ENCODE results near the gene FGF22.
"Not testable (repeated sequence)": the region's sequence is repeated elsewhere in the genome, so short reads cannot be mapped to it uniquely, and the experiment has no call there.

DNA sequence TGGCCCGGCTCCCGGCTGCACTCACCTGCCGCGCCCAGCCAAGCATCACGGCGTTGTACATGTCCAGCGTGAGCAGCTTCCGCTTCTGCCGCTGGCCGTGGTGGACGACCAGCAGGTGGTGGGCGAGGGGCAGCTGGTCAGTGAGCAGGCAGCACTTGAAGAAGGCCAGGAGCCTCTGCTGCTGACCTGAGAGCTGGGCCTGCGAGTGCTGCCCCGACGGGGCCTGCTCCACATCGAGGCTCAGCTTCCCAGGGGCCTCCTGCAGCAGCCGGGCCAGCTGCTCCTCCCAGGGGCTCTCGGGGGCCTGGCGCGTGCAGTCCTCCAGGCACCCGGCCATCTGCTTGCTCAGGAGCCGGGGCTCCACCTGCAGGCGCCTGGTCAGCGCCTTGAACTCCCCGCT lies 10.2 kb upstream of the FGF22 start:
- TF ChIP-seq, protein P1, sequence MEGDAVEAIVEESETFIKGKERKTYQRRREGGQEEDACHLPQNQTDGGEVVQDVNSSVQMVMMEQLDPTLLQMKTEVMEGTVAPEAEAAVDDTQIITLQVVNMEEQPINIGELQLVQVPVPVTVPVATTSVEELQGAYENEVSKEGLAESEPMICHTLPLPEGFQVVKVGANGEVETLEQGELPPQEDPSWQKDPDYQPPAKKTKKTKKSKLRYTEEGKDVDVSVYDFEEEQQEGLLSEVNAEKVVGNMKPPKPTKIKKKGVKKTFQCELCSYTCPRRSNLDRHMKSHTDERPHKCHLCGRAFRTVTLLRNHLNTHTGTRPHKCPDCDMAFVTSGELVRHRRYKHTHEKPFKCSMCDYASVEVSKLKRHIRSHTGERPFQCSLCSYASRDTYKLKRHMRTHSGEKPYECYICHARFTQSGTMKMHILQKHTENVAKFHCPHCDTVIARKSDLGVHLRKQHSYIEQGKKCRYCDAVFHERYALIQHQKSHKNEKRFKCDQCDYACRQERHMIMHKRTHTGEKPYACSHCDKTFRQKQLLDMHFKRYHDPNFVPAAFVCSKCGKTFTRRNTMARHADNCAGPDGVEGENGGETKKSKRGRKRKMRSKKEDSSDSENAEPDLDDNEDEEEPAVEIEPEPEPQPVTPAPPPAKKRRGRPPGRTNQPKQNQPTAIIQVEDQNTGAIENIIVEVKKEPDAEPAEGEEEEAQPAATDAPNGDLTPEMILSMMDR (IDR thresholded peaks at IDR 0.05; ENCODE audit: low read depth, low read length, missing input control) = not testable (repeated sequence)
- TF ChIP-seq, protein P2, sequence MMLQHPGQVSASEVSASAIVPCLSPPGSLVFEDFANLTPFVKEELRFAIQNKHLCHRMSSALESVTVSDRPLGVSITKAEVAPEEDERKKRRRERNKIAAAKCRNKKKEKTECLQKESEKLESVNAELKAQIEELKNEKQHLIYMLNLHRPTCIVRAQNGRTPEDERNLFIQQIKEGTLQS (IDR thresholded peaks at IDR 0.05) = not testable (repeated sequence)
- TF ChIP-seq, protein P3, sequence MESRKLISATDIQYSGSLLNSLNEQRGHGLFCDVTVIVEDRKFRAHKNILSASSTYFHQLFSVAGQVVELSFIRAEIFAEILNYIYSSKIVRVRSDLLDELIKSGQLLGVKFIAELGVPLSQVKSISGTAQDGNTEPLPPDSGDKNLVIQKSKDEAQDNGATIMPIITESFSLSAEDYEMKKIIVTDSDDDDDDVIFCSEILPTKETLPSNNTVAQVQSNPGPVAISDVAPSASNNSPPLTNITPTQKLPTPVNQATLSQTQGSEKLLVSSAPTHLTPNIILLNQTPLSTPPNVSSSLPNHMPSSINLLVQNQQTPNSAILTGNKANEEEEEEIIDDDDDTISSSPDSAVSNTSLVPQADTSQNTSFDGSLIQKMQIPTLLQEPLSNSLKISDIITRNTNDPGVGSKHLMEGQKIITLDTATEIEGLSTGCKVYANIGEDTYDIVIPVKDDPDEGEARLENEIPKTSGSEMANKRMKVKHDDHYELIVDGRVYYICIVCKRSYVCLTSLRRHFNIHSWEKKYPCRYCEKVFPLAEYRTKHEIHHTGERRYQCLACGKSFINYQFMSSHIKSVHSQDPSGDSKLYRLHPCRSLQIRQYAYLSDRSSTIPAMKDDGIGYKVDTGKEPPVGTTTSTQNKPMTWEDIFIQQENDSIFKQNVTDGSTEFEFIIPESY (IDR thresholded peaks at IDR 0.05) = not testable (repeated sequence)
- not testable (repeated sequence) for TF ChIP-seq YY1 (IDR thresholded peaks at IDR 0.05); TAF1 (conservative IDR thresholded peaks at IDR 0.05); GABPA (IDR thresholded peaks at IDR 0.05 in 1 of 2, conservative IDR thresholded peaks at IDR 0.05 in 1 of 2); EGR1 (IDR thresholded peaks at IDR 0.05; ENCODE audit: low read depth in 2 of 2); SP1 (IDR thresholded peaks at IDR 0.05)
- TF ChIP-seq, protein P4, sequence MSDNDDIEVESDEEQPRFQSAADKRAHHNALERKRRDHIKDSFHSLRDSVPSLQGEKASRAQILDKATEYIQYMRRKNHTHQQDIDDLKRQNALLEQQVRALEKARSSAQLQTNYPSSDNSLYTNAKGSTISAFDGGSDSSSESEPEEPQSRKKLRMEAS (IDR thresholded peaks at IDR 0.05) = not testable (repeated sequence)
- TF ChIP-seq, protein P5, sequence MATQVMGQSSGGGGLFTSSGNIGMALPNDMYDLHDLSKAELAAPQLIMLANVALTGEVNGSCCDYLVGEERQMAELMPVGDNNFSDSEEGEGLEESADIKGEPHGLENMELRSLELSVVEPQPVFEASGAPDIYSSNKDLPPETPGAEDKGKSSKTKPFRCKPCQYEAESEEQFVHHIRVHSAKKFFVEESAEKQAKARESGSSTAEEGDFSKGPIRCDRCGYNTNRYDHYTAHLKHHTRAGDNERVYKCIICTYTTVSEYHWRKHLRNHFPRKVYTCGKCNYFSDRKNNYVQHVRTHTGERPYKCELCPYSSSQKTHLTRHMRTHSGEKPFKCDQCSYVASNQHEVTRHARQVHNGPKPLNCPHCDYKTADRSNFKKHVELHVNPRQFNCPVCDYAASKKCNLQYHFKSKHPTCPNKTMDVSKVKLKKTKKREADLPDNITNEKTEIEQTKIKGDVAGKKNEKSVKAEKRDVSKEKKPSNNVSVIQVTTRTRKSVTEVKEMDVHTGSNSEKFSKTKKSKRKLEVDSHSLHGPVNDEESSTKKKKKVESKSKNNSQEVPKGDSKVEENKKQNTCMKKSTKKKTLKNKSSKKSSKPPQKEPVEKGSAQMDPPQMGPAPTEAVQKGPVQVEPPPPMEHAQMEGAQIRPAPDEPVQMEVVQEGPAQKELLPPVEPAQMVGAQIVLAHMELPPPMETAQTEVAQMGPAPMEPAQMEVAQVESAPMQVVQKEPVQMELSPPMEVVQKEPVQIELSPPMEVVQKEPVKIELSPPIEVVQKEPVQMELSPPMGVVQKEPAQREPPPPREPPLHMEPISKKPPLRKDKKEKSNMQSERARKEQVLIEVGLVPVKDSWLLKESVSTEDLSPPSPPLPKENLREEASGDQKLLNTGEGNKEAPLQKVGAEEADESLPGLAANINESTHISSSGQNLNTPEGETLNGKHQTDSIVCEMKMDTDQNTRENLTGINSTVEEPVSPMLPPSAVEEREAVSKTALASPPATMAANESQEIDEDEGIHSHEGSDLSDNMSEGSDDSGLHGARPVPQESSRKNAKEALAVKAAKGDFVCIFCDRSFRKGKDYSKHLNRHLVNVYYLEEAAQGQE (IDR thresholded peaks at IDR 0.05) = not testable (repeated sequence)

Data from liver (tissue), 3 donors.